SU-DHL-6 (cell line): ENCODE data around the gene CTDSPL2.
"Not testable (repeated sequence)": the region's sequence is repeated elsewhere in the genome, so short reads cannot be mapped to it uniquely, and the experiment has no call there.

Experiments
- H2AFZ ChIP-seq: fragments of 200-600 bp; sonication (generic); 2 replicates; pipeline ENCODE4 v1.6.1; 2014; ENCODE audit warnings: low read depth, mild to moderate bottlenecking, moderate library complexity, mixed read lengths, antibody characterized with exemption, low read length; ENCODE audit not compliant: severe bottlenecking
- H3F3A ChIP-seq: fragments of 200-600 bp; shearing (Covaris generic); 2 replicates; pipeline ENCODE4 v1.6.0; 2016; ENCODE audit warnings: antibody characterized with exemption, mild to moderate bottlenecking; ENCODE audit not compliant: insufficient read depth
- H3K27ac ChIP-seq: fragments of 200-600 bp; sonication (generic); 2 replicates; pipeline ENCODE4 v1.5.1; 2016; ENCODE audit warnings: low read depth, mild to moderate bottlenecking, low read length, moderate library complexity, mixed read lengths
- H3K27me3 ChIP-seq: fragments of 200-600 bp; sonication (generic), shearing (Covaris generic); 2 replicates; pipeline ENCODE4 v1.6.0; 2014; ENCODE audit warnings: mild to moderate bottlenecking, low read length
- H3K36me3 ChIP-seq: fragments of 200-600 bp; sonication (generic); 2 replicates; pipeline ENCODE4 v1.6.1; 2014; ENCODE audit warnings: mild to moderate bottlenecking, low read length, mixed read lengths
- H3K4me2 ChIP-seq: fragments of 300-600, 200-600 bp; shearing (Covaris generic), sonication (generic); 2 replicates; pipeline ENCODE4 v1.6.0; 2014; ENCODE audit warnings: low read length, low read depth, mild to moderate bottlenecking; ENCODE audit not compliant: poor library complexity, severe bottlenecking
- H3K4me3 ChIP-seq: fragments of 200-600 bp; sonication (generic); 2 replicates; pipeline ENCODE4 v1.5.1; 2014; ENCODE audit warnings: antibody characterized with exemption, low read length, mild to moderate bottlenecking, mixed read lengths; ENCODE audit not compliant: insufficient read depth, poor library complexity, severe bottlenecking
- H3K79me2 ChIP-seq: fragments of 200-600 bp; sonication (generic); 2 replicates; pipeline ENCODE4 v1.6.1; 2014; ENCODE audit warnings: mild to moderate bottlenecking, low read length, moderate library complexity; ENCODE audit not compliant: insufficient read depth
- H3K9ac ChIP-seq: fragments of 200-600 bp; sonication (generic); 2 replicates; pipeline ENCODE4 v1.7.0; 2014; ENCODE audit warnings: mild to moderate bottlenecking, low read length
- H3K9me2 ChIP-seq: fragments of 200-600 bp; sonication (generic); replicated peaks from 2 replicates; pipeline ENCODE4 v1.6.1; 2014; ENCODE audit warnings: low read length; ENCODE audit not compliant: insufficient read depth
- H3K9me3 ChIP-seq: fragments of 200-600 bp; sonication (generic); 2 replicates; pipeline ENCODE4 v1.6.1; 2014; ENCODE audit warnings: low read length, mixed read lengths; ENCODE audit not compliant: insufficient read depth
- H4K20me1 ChIP-seq: fragments of 200-600 bp; sonication (generic); 2 replicates; pipeline ENCODE4 v1.6.1; 2014; ENCODE audit warnings: low read depth, mild to moderate bottlenecking, antibody characterized with exemption, low read length, moderate library complexity, mixed read lengths
- EZH2phosphoT487 ChIP-seq: fragments of 200-600 bp; sonication (generic), shearing (Covaris generic); conservative IDR thresholded peaks from 2 replicates; pipeline ENCODE4 v1.6.1; 2018; ENCODE audit warnings: mild to moderate bottlenecking, antibody characterized with exemption, low read length, moderate library complexity, mixed read lengths
- TF ChIP-seq, protein P1 (sequence below): fragments of 200-600 bp; sonication (generic); IDR thresholded peaks from one replicate; pipeline ENCODE4 v1.5.1; 2017; ENCODE audit warnings: antibody characterized with exemption, mild to moderate bottlenecking, low read length, moderate library complexity; ENCODE audit not compliant: insufficient read depth, poor library complexity, severe bottlenecking

CTDSPL2 gene

DNA sequence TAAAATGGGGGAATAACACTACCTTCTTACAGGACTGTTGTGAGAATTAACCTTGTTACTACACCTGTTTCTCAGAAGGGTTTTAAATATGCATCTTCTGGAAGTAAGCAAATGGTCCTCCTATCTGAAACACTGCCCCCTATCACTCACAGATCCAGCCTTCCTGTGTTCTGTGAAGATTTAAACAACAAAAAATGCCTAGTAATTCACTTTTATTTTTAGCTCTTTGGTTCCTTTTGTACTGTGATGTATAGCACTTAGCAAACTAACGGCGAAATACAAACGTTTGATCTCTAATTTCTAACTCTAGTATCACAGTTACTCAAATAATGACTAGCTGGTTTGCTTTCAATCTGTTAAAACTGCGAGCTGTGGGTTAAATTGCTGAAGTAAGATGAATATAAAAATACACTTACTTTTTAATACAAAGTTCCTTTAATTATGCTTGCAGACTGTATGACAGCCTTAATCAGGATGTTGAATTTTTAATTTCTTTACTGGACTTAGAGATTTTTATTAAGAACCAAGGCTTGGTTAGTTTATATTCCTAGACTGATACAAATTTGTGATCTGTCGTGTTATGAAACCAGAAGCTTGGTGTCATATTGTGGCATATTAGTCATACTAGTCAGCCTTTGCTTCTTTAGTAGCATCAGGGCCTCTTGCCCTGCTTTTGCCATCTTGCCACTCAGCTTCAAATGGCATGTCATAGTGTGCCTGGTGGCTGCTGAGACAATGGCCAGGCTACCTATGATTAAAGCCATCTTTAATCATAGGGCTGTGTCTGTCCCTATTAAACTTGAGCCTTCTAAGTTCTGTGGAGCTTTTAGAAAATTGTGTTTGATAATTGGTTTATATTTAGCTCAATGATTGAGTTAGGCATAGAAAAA lies 118.7 kb downstream of the CTDSPL2 start:
- H3K9me3 ChIP-seq = no peaks in the 10 kb centered on the region
- H3K4me2 ChIP-seq = peak overlapping the region; percentile 17
- peaks cover 24% of the 10 kb centered on the region for H3F3A ChIP-seq
- no peak overlapping the region for H3K27ac ChIP-seq
- peaks cover 14% of the 10 kb centered on the region; the same call in 1 of the 2 replicates for H4K20me1 ChIP-seq
- H3K79me2 ChIP-seq = peaks cover 87% of the 10 kb centered on the region
- no peak overlapping the region for H3K4me3 ChIP-seq
- no peak overlapping the region for H2AFZ ChIP-seq
- no peak overlapping the region for H3K9ac ChIP-seq
- H3K9me2 ChIP-seq = no peaks in the 10 kb centered on the region
- peaks cover 19% of the 10 kb centered on the region for H3K36me3 ChIP-seq
- TF ChIP-seq EZH2phosphoT487 = no peak
- TF ChIP-seq, protein P1, sequence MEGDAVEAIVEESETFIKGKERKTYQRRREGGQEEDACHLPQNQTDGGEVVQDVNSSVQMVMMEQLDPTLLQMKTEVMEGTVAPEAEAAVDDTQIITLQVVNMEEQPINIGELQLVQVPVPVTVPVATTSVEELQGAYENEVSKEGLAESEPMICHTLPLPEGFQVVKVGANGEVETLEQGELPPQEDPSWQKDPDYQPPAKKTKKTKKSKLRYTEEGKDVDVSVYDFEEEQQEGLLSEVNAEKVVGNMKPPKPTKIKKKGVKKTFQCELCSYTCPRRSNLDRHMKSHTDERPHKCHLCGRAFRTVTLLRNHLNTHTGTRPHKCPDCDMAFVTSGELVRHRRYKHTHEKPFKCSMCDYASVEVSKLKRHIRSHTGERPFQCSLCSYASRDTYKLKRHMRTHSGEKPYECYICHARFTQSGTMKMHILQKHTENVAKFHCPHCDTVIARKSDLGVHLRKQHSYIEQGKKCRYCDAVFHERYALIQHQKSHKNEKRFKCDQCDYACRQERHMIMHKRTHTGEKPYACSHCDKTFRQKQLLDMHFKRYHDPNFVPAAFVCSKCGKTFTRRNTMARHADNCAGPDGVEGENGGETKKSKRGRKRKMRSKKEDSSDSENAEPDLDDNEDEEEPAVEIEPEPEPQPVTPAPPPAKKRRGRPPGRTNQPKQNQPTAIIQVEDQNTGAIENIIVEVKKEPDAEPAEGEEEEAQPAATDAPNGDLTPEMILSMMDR = peak; percentile 33
- no peaks in the 10 kb centered on the region for H3K27me3 ChIP-seq

GRCh38 chr15:44549152-44549551 lies 121.7 kb downstream of the CTDSPL2 start:
- H3K4me2 ChIP-seq, H3K9me3 ChIP-seq, H3K27me3 ChIP-seq, H3K27ac ChIP-seq, H3K9me2 ChIP-seq, H2AFZ ChIP-seq, H3K9ac ChIP-seq, H3K4me3 ChIP-seq: not testable (repeated sequence)
- Histone ChIP-seq H4K20me1 (peaks cover 11% of the 10 kb centered on the region; the same call in 1 of the 2 replicates), H3K36me3 (peaks cover 11% of the 10 kb centered on the region), H3F3A (peaks cover 24% of the 10 kb centered on the region), H3K79me2 (peaks cover 68% of the 10 kb centered on the region)

- Histone ChIP-seq H3K4me2 (no peak overlapping the region), H3K27ac (no peak overlapping the region), H2AFZ (no peak overlapping the region), H3K9me2 (no peaks in the 10 kb centered on the region), H3F3A (peaks cover 21% of the 10 kb centered on the region), H3K4me3 (no peak overlapping the region), H3K27me3 (no peaks in the 10 kb centered on the region), H4K20me1 (peaks cover 8% of the 10 kb centered on the region; the same call in 1 of the 2 replicates), H3K79me2 (peaks cover 57% of the 10 kb centered on the region), H3K36me3 (peaks cover 22% of the 10 kb centered on the region), H3K9ac (no peak overlapping the region), H3K9me3 (no peaks in the 10 kb centered on the region)
- TF ChIP-seq, protein P1 = peak; percentile 36
- TF ChIP-seq EZH2phosphoT487 = no peak
These were observed 122.8 kb downstream of the CTDSPL2 start for GRCh38 chr15:44550256-44550655.

DNA sequence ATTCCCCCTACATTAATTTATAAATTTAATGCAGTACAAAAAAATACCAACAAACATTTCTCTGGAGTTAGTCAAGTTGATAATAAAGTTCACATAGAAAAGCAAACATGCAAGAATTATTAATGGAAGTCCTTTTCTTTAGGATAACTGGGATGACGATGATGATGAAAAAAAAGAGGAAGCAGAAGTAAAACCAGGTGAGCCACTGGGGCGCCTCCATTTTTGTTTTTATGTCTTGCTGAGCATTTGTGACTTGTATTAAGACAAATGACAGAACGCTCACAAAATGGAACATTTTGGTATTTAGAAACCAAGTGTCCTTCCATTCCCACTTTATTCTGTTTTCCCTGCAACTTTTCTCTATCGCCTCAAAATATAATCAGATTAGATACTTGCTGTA lies 123.3 kb downstream of the CTDSPL2 start:
- Histone ChIP-seq H3K4me3 (no peak overlapping the region), H3K36me3 (peaks cover 26% of the 10 kb centered on the region)

More for the DNA sequence above, 123.3 kb downstream of the CTDSPL2 start:
- Histone ChIP-seq H3K27ac (no peak overlapping the region), H3K9ac (no peak overlapping the region), H3K9me3 (no peaks in the 10 kb centered on the region), H2AFZ (no peak overlapping the region), H4K20me1 (peaks cover 3% of the 10 kb centered on the region; the same call in 1 of the 2 replicates), H3K27me3 (no peaks in the 10 kb centered on the region), H3K9me2 (no peaks in the 10 kb centered on the region), H3K4me2 (no peak overlapping the region), H3F3A (peaks cover 17% of the 10 kb centered on the region), H3K79me2 (peaks cover 53% of the 10 kb centered on the region)
- TF ChIP-seq, protein P1 = no peak
- no peak for TF ChIP-seq EZH2phosphoT487
